ENCODE measurements around the gene ATG14.
"Not testable (repeated sequence)": the region's sequence is repeated elsewhere in the genome, so short reads cannot be mapped to it uniquely, and the experiment has no call there.

Gene ATG14

DNA sequence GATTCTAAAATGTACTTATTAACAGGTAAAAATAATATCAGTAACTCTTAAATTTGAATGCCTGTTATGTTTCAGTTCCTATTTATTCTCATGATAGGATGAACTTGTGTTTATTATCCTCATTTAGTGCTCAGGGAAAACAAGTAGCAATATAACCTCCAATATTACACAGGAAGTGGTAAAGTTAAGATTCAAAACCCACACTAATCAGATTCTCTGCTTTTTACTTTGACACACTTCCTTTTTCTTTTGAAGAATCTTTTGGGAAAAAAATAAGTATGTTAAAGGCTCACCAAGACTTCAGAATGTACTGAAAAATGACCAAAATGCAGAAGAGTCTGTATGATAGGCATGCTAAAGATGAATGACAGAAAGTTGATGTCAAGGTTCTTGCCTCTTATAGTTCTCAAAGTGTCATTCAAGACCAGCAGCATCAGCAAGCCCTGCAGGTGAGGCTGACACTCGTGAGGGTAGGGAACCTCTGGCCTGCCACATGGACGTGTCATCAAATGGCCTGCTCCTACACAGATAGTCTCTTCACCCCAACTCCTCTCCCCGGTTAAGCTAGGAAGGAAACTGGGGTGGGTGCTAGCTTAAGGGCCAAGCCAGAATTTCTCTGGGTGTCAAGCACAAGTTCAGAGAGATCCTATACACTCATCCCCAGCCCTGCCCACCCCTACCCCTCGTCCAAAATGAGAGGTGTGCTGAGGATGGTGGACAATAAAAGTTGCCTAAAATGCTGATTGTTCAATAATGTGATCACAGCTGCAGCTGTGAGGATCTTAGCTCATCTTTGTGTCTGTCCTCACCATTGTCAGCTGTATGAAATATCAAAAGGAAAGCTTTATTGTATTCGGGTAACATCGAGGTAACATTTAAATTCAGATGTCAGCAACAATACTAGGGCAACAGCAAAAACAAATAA, 22.5 kb upstream of the ATG14 start:
- DNase-seq, result no peak

GRCh38 chr14:55432628-55433027, 21.0 kb upstream of the ATG14 start:
- no peak for DNase-seq

DNA sequence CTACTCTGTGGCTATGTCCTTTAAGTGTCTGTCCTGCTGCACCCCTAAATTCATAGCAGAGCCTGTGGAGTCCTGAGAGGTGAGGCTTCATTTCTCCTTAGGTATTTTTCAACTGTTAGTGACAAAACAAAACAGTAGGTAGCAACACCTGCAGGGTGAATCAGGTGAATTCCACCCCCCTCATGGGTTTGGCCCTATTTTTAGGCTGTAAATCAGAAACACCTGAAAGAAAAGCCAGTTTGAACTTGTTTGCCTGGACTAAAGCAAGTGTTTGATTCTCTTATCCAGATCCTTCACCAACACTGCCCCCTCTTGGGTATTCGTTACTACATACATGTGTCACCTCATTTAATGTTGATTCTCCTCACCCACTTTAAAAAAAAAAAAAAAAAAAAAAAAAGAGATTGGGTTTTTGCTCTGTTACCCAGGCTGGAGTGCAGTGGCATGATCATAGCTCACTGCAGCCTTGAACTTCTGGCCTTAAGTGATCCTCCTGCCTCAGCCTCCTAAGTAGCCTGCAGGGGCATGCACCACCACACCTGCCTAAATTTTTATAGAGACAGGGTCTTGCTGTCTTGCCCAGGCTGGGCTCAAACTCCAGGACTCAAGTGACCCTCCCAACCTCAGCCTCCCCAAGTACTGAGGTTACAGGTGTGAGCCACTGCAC, 18.5 kb upstream of the ATG14 start:
- peak; percentile 19 for DNase-seq

DNA sequence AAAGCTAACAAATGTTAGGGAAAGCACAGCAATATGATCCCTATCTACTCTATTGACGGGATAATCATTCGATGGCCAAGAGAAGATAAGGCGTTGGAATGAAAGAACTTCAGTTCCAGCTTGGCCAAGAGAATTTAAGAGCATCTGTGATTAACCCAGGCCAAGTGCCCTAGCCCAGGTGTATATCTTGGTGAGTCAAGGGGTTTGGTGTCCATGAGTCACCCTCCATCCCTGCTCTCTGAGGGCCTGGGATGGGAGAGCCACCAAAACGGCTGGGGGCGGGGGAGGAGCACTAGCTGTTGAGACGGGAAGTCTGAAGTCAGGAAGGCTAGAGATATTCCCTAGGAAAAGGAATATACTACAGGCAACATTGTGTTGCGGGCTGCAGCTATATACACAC, 15.8 kb upstream of the ATG14 start:
- no peak for DNase-seq

DNA sequence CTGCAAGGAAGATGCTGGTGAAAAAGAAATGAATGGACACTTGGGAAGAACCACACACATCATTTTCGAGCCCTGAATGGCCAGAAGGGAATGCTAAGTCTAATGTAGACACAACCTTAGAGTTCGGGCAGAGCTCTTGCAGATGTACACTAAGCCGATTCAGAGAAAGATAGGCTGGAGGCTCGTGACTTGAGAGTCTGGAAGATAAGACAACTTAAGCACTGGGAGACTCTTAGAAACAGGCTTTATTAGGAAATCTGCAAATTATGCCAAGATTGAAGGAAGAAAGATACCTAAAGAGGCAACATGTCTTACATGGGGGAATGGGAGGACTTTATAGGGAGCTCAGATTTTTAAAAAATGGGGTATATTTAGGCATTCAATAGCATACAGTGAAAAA, 15.3 kb upstream of the ATG14 start:
- no peak for DNase-seq

GRCh38 chr14:55425091-55425490, 13.5 kb upstream of the ATG14 start:
- no peak for DNase-seq

- DNase-seq, result no peak
Observed at GRCh38 chr14:55423969-55424368, 12.3 kb upstream of the ATG14 start.

DNA sequence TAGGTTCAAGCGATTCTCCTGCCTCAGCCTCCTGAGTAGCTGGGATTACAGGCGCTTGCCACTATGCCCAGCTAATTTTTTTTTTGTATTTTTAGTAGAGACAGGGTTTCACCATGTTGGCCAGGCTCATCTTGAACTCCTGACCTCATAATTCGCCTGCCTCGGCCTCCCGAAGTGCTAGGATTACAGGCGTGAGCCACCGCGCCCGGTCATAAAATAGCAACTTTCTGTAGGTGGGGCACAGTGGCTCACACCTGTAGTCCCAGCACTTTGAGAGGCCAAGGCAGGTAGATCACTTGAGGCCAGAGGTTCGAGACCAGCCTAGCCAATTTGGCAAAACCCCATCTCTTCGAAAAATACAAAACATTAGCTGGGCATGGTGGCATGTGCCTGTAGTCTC, 10.7 kb upstream of the ATG14 start:
- DNase-seq, result not testable (repeated sequence)

GRCh38 chr14:55419663-55420062, 8.0 kb upstream of the ATG14 start:
- no peak for DNase-seq

DNA sequence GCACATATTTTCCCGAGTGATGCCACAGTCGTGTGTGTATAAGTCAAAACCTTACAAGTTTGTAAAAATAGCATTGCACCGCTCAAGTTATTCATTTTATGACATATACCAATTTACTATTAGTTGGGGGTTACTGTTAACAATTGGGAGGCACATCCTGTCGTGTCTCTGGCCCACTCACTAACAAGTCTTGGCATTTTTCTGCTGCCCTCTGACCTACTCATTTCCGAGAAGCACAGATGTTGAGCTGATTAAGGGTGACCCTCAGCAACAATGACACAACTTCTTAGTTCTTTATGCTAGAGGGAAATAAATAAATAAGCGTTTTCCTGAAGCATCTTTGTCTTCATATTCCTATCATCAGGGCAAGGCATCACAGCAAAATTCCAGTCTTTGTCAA, 6.8 kb upstream of the ATG14 start:
- DNase-seq, result no peak

- no peak for DNase-seq
Observed at GRCh38 chr14:55417955-55418354, 6.3 kb upstream of the ATG14 start.

DNA sequence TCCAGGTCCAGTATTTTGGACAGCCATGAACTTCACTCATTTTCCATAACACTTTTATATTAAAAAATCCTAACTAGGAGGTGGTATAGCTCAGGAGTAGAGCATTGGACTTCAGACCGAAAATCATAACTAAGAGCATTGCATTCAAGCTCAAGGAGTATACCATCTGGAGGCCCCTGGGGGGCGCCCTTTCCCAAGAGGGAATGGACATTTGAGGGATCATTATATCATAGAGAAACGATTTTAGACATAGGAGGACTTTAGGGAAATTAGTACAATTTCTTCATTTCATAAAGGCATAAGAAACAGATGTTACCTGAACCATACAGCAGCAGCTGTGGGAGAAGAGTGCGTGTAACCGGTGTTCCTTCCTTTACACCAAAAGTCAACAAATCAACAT, 5.2 kb upstream of the ATG14 start:
- DNase-seq, result no peak

DNA sequence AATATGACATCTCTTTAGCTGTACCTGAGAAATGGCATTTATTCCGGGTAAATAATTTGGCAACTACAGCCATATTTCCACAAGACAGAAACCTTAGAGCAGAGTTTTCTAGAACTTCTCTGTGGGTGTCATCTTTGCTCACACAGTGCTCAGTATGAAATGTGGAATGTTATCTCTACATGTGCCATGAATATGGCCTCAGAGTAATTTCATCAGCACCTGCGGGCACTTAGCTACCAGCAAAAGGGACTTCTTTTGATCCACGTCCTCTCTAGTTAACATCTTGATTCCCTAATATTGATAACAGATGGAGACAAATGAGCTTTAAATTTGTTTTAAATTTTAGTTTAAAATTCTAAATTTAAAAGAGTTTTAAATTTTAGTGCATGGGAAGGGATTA, 2.9 kb upstream of the ATG14 start:
- no peak for DNase-seq

- DNase-seq, result no peak
Observed at GRCh38 chr14:55412676-55413075, 1.0 kb upstream of the ATG14 start.

GRCh38 chr14:55410876-55411275, 754 bp downstream of the ATG14 start:
- no peak for DNase-seq

DNA sequence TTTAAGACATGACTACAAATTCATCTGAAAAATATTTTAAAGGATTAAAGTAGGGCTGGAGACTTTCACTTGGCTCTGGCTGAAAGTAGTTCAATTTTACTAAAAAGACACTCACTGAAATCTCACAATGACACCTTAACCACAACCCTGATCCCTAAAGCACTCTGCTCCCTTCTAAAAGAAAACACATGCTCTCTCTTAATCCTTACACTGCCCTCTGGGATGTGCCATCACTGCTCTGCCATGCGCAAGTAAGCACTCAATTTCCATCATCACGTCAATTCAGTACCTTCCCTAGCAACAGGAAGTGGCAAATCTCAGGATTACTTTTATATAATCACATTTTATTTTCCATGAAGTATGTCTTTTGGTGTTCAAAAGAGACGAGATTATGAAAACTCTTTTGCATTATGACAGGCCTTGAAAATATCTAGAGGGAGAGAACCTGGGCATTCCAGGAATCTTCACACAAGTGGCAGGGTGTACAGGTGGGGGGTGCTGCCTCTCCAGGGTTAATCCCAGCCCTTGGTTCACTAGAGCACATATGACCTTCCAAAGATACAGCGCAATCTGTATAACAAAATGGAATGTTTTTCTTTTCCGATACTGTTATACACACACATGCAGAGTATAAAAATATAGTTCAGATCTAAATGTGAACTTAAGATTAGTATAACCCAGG, 7.3 kb downstream of the ATG14 start:
- DNase-seq, result no peak

GRCh38 chr14:55401751-55402150, 9.9 kb downstream of the ATG14 start:
- no peak for DNase-seq

DNA sequence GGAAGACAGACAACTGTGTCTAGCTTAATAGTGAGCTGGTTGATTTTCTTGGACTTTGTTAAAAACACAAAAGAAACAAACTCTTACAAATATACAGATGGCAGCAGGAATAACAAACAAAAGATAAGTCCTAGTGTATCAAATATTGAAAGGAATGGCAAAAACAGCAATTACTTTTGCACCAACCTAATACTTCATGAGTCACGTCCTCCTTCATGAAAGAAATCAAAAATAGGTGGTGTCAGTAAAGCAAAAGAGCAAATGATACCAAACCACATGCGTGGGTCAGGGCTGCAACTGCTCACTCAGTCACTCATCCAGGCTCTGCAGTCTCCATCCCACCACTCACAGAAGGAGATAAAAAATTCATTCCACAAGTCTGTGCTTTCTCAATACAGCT, 11.8 kb downstream of the ATG14 start:
- DNase-seq, result no peak

GRCh38 chr14:55399183-55399582, 12.4 kb downstream of the ATG14 start:
- DNase-seq, result no peak

GRCh38 chr14:55398679-55399078, 13.0 kb downstream of the ATG14 start:
- no peak for DNase-seq

GRCh38 chr14:55389330-55389729, 22.3 kb downstream of the ATG14 start:
- DNase-seq, result no peak

GRCh38 chr14:55388160-55388559, 23.5 kb downstream of the ATG14 start:
- peak; percentile 12 for DNase-seq

GRCh38 chr14:55387121-55387520, 24.5 kb downstream of the ATG14 start:
- DNase-seq, result no peak
